Ishikawa (cell line): ENCODE data around the gene S1PR5.

Source experiments
- CEBPB ChIP-seq: IDR thresholded peaks from 2 replicates; pipeline ENCODE4 v1.6.1; 2012
- CREB1 ChIP-seq: IDR thresholded peaks from 2 replicates; pipeline ENCODE4 v1.6.1; 2012; ENCODE audit warnings: low read depth
- EGR1 ChIP-seq: IDR thresholded peaks from 2 replicates; pipeline ENCODE4 v1.6.1; 2012
- EP300 ChIP-seq: IDR thresholded peaks from 2 replicates; pipeline ENCODE4 v1.6.1; 2012; ENCODE audit warnings: borderline replicate concordance
- FOXM1 ChIP-seq: IDR thresholded peaks from 2 replicates; pipeline ENCODE4 v1.6.1; 2012; ENCODE audit warnings: low read depth, borderline replicate concordance
- NFIC ChIP-seq: IDR thresholded peaks from 2 replicates; pipeline ENCODE4 v1.6.1; 2012
- RAD21 ChIP-seq: IDR thresholded peaks from 2 replicates; pipeline ENCODE4 v1.6.1; 2012; ENCODE audit warnings: low read depth
- TAF1 ChIP-seq: IDR thresholded peaks from 2 replicates; pipeline ENCODE4 v1.6.1; 2012; ENCODE audit warnings: low read depth, mild to moderate bottlenecking
- TCF12 ChIP-seq: IDR thresholded peaks from 2 replicates; pipeline ENCODE4 v1.6.1; 2012; ENCODE audit warnings: low read depth
- TEAD4 ChIP-seq: IDR thresholded peaks from 2 replicates; pipeline ENCODE4 v1.6.1; 2012
- YY1 ChIP-seq: IDR thresholded peaks from 2 replicates; pipeline ENCODE4 v1.6.1; 2012; ENCODE audit warnings: low read depth
- ZBTB7A ChIP-seq: IDR thresholded peaks from 2 replicates; pipeline ENCODE4 v1.6.1; 2012; ENCODE audit warnings: low read depth
- TF ChIP-seq, protein P1 (sequence below): IDR thresholded peaks from 2 replicates; pipeline ENCODE4 v1.6.1; 2012
- TF ChIP-seq, protein P2 (sequence below): IDR thresholded peaks from 2 replicates; pipeline ENCODE4 v1.6.1; 2012; ENCODE audit warnings: low read depth, mild to moderate bottlenecking
- TF ChIP-seq, protein P3 (sequence below): IDR thresholded peaks from 2 replicates; pipeline ENCODE4 v1.6.1; 2012

The S1PR5 gene

DNA sequence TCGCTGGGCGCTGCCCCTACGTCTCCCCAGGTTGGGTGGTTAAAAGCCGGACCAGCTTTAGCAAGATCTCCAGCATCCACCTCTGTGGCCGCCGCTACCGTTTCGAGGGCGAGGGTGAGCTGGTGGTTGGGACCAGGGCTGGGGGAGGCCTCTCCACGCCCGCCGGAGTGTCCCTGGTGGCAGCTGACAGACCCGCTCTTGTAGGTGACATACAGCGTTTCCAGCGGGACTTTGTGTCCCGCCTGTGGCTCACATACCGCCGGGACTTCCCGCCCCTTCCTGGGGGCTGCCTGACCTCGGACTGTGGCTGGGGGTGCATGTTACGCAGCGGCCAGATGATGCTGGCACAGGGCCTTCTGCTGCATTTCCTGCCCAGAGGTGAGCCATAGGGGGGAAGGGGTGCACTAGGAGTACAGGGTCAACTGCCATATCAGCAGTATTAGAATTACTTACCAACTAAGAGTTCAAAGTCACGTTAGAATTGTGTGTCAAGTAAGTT lies 27.6 kb upstream of the S1PR5 start:
- TF ChIP-seq RAD21, result no peak
- TF ChIP-seq YY1, result no peak
- no peak for TF ChIP-seq CEBPB
- TF ChIP-seq EP300, result no peak
- TF ChIP-seq EGR1, result no peak
- TF ChIP-seq CREB1, result no peak
- no peak for TF ChIP-seq NFIC
- no peak for TF ChIP-seq TCF12
- TF ChIP-seq FOXM1, result no peak
- no peak for TF ChIP-seq ZBTB7A
- TF ChIP-seq, protein P1, sequence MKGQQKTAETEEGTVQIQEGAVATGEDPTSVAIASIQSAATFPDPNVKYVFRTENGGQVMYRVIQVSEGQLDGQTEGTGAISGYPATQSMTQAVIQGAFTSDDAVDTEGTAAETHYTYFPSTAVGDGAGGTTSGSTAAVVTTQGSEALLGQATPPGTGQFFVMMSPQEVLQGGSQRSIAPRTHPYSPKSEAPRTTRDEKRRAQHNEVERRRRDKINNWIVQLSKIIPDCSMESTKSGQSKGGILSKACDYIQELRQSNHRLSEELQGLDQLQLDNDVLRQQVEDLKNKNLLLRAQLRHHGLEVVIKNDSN, result no peak
- no peak for TF ChIP-seq TAF1
- no peak for TF ChIP-seq TEAD4
- TF ChIP-seq, protein P2, sequence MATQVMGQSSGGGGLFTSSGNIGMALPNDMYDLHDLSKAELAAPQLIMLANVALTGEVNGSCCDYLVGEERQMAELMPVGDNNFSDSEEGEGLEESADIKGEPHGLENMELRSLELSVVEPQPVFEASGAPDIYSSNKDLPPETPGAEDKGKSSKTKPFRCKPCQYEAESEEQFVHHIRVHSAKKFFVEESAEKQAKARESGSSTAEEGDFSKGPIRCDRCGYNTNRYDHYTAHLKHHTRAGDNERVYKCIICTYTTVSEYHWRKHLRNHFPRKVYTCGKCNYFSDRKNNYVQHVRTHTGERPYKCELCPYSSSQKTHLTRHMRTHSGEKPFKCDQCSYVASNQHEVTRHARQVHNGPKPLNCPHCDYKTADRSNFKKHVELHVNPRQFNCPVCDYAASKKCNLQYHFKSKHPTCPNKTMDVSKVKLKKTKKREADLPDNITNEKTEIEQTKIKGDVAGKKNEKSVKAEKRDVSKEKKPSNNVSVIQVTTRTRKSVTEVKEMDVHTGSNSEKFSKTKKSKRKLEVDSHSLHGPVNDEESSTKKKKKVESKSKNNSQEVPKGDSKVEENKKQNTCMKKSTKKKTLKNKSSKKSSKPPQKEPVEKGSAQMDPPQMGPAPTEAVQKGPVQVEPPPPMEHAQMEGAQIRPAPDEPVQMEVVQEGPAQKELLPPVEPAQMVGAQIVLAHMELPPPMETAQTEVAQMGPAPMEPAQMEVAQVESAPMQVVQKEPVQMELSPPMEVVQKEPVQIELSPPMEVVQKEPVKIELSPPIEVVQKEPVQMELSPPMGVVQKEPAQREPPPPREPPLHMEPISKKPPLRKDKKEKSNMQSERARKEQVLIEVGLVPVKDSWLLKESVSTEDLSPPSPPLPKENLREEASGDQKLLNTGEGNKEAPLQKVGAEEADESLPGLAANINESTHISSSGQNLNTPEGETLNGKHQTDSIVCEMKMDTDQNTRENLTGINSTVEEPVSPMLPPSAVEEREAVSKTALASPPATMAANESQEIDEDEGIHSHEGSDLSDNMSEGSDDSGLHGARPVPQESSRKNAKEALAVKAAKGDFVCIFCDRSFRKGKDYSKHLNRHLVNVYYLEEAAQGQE, result no peak
- TF ChIP-seq, protein P3, sequence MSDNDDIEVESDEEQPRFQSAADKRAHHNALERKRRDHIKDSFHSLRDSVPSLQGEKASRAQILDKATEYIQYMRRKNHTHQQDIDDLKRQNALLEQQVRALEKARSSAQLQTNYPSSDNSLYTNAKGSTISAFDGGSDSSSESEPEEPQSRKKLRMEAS, result no peak

DNA sequence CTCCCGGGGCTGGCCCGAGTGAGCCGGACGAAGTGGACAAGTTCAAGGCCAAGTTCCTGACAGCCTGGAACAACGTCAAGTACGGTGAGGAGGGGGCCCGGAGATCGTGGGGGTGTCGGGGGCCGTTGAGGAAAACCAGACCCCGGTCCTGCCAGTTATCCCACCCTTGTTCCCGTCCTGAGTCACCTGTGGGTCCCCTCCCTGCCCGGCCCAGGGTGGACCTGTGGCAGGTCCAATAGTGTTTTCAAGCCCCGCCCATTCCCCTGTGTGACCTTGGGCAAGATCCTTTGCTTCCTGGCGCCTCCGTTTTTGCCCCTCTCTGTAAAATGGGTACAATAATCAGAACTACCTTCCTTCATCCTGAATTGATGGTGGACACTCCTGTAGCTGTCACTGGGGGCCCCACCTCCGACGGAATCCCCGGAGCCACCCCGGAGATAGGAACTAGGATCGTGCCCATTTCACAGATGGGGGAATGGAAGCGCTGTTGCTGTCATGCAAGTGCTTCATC lies 27.1 kb upstream of the S1PR5 start:
- peak; percentile 77 for TF ChIP-seq ZBTB7A
- TF ChIP-seq, protein P1, result no peak

DNA sequence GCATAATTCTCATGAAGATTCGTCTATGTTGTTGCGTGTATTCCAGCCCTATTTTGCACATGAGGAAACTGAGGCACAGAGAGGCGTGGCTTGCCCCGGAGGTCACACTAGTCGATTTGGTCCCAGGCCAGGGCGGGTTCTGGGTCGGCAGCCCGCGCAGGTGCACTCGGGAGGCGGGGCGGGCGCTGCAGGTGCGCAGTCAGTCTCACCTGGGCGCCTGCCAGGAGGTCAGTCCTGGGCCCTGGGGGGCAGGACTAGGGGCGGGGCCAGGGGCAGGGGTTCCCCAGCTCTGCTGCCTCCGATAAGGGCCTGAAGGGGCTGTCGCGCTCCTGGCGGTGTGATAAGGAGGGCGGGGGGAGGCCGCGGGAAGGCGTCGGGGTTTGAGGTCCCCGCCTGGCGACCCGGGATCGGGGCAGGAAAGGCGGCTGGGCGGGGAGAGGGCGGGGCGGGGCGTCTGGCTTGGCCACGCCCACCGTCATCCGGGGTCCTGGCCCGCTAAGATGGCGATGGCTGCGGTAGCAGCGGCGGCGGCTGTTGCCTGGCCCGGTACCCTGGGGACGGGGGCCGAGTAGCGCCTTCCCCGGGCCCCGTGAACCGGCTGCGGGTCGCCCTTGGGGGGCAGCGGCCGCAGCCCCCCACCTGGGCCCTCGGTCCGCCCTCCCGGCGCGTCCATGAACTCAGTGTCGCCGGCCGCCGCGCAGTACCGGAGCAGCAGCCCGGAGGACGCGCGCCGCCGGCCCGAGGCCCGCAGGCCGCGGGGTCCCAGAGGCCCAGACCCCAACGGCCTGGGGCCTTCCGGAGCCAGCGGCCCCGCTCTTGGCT lies 26.4 kb upstream of the S1PR5 start, which contains the start of gene ATG4D:
Gene ATG4D, plus strand, starts transcription at position 485 of the 822 bp plus-strand sequence. Its CDS starts 187 bp downstream, at position 672.
- peak; percentile 92 for TF ChIP-seq YY1
- peak; percentile 85 for TF ChIP-seq TCF12
- no peak; the same call in 1 of the 2 replicates for TF ChIP-seq ZBTB7A
- no peak for TF ChIP-seq EP300
- peak; percentile 94 for TF ChIP-seq TAF1
- TF ChIP-seq NFIC, result peak; percentile 81
- TF ChIP-seq, protein P3, result peak; percentile 37

DNA sequence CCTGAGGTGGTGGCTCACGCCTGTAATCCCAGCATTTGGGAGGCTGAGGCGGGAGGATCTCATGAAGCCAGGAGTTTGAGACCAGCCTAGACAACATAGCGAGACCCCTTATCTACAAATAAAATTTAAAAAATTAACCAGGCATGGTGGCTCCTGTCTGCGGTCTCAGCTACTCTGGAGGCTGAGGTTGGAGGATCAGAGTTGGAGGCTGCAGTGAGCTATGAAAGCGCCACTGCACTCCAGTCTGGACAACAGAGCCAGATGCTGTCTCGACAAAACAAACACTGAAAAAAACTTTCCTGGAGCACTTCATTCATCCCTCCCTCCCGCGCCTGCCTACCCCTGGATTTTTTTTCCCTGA lies 25.8 kb upstream of the S1PR5 start:
- TF ChIP-seq, protein P1, result no peak
- no peak for TF ChIP-seq EP300
- no peak for TF ChIP-seq CEBPB
- TF ChIP-seq TCF12, result no peak
- TF ChIP-seq ZBTB7A, result no peak
- no peak for TF ChIP-seq YY1
- TF ChIP-seq TAF1, result no peak
- TF ChIP-seq CREB1, result no peak
- no peak for TF ChIP-seq TEAD4
- no peak for TF ChIP-seq EGR1

DNA sequence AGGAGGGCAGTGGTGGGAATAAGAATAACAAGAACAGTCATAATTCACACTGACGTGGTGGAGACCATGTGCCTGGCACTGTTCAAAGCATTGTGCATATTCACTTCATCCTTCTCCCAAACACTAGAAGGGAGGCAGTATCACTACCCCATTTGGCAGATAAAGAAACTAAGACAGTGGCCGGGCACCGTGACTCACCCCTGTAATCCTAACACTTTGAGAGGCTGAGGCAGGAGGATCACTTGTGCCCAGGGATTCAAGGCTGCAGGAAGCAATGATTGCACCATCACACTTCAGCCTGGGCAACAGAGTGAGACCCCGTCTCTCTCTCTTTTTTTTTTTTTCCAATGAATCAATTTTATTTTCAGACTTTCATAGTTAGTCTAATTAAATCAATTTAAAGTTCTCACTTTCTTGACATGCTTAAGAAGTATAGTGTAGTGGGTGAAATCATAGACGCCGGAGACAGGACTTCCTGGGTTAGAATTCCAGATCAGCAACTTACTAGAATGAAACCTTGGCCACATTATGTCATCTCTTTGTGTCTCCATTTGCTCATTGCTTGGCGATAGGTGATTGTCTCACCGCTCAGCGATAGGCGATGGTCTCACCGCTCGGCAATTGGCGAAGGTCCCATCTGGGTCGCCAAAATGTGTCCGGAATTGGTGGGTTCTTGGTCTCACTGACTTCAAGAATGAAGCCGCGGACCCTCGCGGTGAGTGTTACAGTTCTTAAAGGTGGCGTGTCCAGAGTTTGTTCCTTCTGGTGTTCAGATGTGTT lies 21.1 kb upstream of the S1PR5 start:
- TF ChIP-seq ZBTB7A (no peak), YY1 (no peak)

DNA sequence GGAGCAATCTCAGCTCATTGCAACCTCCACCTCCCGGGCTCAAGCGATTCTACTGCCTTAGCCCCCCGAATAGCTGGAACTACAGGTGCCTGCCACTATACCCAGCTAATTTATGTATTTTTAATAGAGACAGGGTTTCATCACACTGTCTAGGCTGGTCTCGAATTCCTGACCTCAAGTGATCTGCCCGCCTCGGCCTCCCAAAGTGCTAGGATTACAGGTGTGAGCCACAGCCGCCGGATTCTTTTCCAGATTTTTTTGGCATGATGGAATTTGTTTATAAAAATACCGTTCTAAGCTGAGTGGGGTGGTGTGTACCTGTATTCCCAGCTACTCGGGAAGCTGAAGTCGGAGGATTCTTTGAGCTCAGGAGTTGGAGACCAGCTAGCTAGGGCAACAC lies 20.4 kb upstream of the S1PR5 start:
- TF ChIP-seq TEAD4 (peak; percentile 8; the same call in 1 of the 2 replicates), FOXM1 (no peak), CEBPB (no peak), TCF12 (peak; percentile 52; the same call in 1 of the 2 replicates)
- TF ChIP-seq, protein P3, result no peak
